ENCODE data around the gene LINS1. TPM values are rescaled to one million over a fixed set of nuclear protein-coding genes. Genes with fewer than 3 reads are reported as not detected.

The LINS1 gene
- total and polyA plus RNA-seq, 2 of the 8 experiments (the other 6 are each of a cell fraction or from before 2014, with no cell fraction given) = 4.2 to 8.1 TPM

- Histone ChIP-seq H3K36me3 (ENCODE audit: control insufficient read depth in 2 of 4, insufficient read depth in 4 of 4, low read length in 3 of 4) (peaks cover 0 to 4% (median 0%) of the 10 kb centered on the region in 4 experiments; a peak in 2 of 8 replicates), H3K9me3 (ENCODE audit: insufficient read depth in 2 of 2, low read depth in 1 of 2, low read length in 1 of 2) (no peaks in the 10 kb centered on the region), H4K91ac (replicated peaks; ENCODE audit: insufficient read length, low read length) (no peak overlapping the region), H3K27ac (ENCODE audit: low read depth, low read length) (no peak overlapping the region), H3K27me3 (replicated peaks in 1 of 4; ENCODE audit: control insufficient read depth in 3 of 4, extremely low read depth in 1 of 4, insufficient read depth in 3 of 4, low read length in 3 of 4) (no peaks in the 10 kb centered on the region), H2BK20ac (ENCODE audit: low read length) (no peak overlapping the region), H2BK15ac (ENCODE audit: low read length) (no peak overlapping the region), H4K20me1 (replicated peaks in 1 of 2; ENCODE audit: control insufficient read depth in 1 of 2, insufficient read depth in 2 of 2, low read length in 2 of 2) (no peaks in the 10 kb centered on the region), H3K9ac (replicated peaks in 1 of 4; ENCODE audit: extremely low read depth in 1 of 4, low read depth in 3 of 4, low read length in 3 of 4) (no peak overlapping the region), H2BK120ac (replicated peaks; ENCODE audit: low read depth, low read length) (no peak overlapping the region), H4K5ac (ENCODE audit: insufficient read length, low read depth, low read length) (no peak overlapping the region), H3K79me1 (ENCODE audit: low read depth, low read length) (no peaks in the 10 kb centered on the region), H3K79me2 (ENCODE audit: control insufficient read depth in 1 of 2, insufficient read depth in 2 of 2, low read length in 2 of 2) (no peaks in the 10 kb centered on the region), H2BK12ac (ENCODE audit: low read depth, low read length) (no peak overlapping the region), H3K14ac (ENCODE audit: insufficient read length) (no peak overlapping the region), H3K18ac (ENCODE audit: extremely low read depth, low read length) (no peak overlapping the region), H3K4me3 (ENCODE audit: extremely low read depth in 1 of 4, insufficient read depth in 2 of 4, low read depth in 3 of 4, low read length in 4 of 4) (no peak overlapping the region), H4K8ac (ENCODE audit: extremely low read depth, insufficient read depth, low read length) (no peak overlapping the region), H2AK5ac (ENCODE audit: low read depth, low read length) (no peak overlapping the region), H2AFZ (ENCODE audit: low read length) (no peak overlapping the region), H3K4me2 (ENCODE audit: insufficient read depth in 1 of 2, low read depth in 2 of 2, low read length in 2 of 2) (no peak overlapping the region), H3K56ac (replicated peaks; ENCODE audit: insufficient read length, low read depth, low read length) (no peak overlapping the region), H2BK5ac (ENCODE audit: low read depth, low read length) (no peak overlapping the region), H3K4me1 (replicated peaks in 1 of 4; ENCODE audit: control insufficient read depth in 3 of 4, insufficient read depth in 4 of 4, low read length in 3 of 4) (no peaks in the 10 kb centered on the region), H3K4ac (replicated peaks; ENCODE audit: insufficient read length, low read depth, low read length) (no peak overlapping the region), H3K23me2 (ENCODE audit: low read depth, low read length) (no peaks in the 10 kb centered on the region), H3K23ac (ENCODE audit: insufficient read length) (no peak overlapping the region)
- 80% methylated on average over 8 of the region's 8 CpGs; no CpG with 5 or more reads in 1 of the 2 experiments for WGBS, 2 experiments (ENCODE audit: extremely low coverage in 1 of 2, insufficient coverage in 1 of 2, insufficient read length in 1 of 2, insufficient replicate concordance in 2 of 2, low coverage in 1 of 2, low lambda C conversion rate in 2 of 2, missing lambda C conversion rate in 1 of 2)
- ChIA-PET CTCF (ENCODE audit: partially characterized antibody) (interaction anchor here (0.8 to 1.4 kb wide), 2 partner anchors 227 to 300 kb away, joined by 3 to 4 read pairs; no protein-coding TSS in a partner anchor), POLR2A (ENCODE audit: partially characterized antibody) (no interaction called here)
- FAIRE-seq (no peak), DNase-seq (ENCODE audit: low read depth in 1 of 2, low spot score in 2 of 2) (no peak)
- TF ChIP-seq TBP (IDR thresholded peaks at IDR 0.05; ENCODE audit: low read depth, low read length) (no peak), BACH1 (IDR thresholded peaks at IDR 0.05; ENCODE audit: low read length) (no peak), RAD21 (IDR thresholded peaks at IDR 0.05 in 1 of 2, conservative IDR thresholded peaks at IDR 0.05 in 1 of 2; ENCODE audit: low read depth in 2 of 2, low read length in 2 of 2) (no peak), ZNF274 (IDR thresholded peaks at IDR 0.05; ENCODE audit: borderline replicate concordance, extremely low read depth, low read length) (no peak), GTF2F1 (IDR thresholded peaks at IDR 0.05; ENCODE audit: borderline replicate concordance, low read depth, low read length) (no peak), CBX5 (IDR thresholded peaks at IDR 0.05; ENCODE audit: low read depth, low read length) (no peak), SIN3A (conservative IDR thresholded peaks at IDR 0.05 in 1 of 2, IDR thresholded peaks at IDR 0.05 in 1 of 2; ENCODE audit: low read depth in 1 of 2, low read length in 2 of 2) (no peak), KDM4A (IDR thresholded peaks at IDR 0.05; ENCODE audit: low read depth, low read length, severe bottlenecking) (no peak), CEBPB (IDR thresholded peaks at IDR 0.05; ENCODE audit: low read depth, low read length) (no peak), RNF2 (IDR thresholded peaks at IDR 0.05; ENCODE audit: borderline replicate concordance, low read depth, low read length, missing control alignments, poor library complexity, severe bottlenecking) (no peak), SRF (IDR thresholded peaks at IDR 0.05; ENCODE audit: low read depth, low read length) (no peak), HDAC2 (IDR thresholded peaks at IDR 0.05; ENCODE audit: borderline replicate concordance in 1 of 2, low read depth in 2 of 2, low read length in 2 of 2) (no peak), SAP30 (IDR thresholded peaks at IDR 0.05; ENCODE audit: insufficient read depth, insufficient replicate concordance, low read length) (no peak)
These were observed 32.6 kb downstream of the LINS1 start for GRCh38 chr15:100569391-100569790.

All from H1 (cell line).